ENCODE data around the gene FUT3.

DNA sequence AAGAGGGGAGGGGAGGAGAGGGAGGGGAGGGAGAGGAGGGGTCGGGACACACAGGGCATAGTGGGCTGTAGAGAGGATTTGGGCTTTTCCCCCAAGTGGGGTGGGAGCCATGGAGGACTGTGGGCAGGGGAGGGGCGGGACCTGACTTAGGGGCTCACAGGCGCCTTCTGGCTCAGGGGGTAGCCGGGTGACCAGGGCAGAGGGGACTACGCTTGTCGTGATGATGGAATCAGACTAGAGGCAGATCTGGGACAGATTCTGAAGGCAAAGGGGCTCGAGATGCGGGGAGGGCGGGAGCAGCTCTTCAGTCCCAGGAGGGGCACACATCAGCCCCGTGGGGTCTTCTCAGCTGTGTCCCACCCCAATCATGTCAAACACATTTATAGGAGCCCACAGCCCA lies 38.9 kb upstream of the FUT3 start:
- TF ChIP-seq CTCF (IDR thresholded peaks at IDR 0.05) (no peak), POLR2A (IDR thresholded peaks at IDR 0.05) (no peak), EP300 (IDR thresholded peaks at IDR 0.05) (no peak)

Measured in tibial nerve (tissue), 4 donors.